Activated naive CD4-positive, alpha-beta T cell treated with anti-CD3 and anti-CD28 coated beads for 36 hours (primary cell): ENCODE data around the gene NPHP3. TPM values are rescaled to one million over a fixed set of nuclear protein-coding genes. Genes with fewer than 3 reads are reported as not detected.
"Not testable (repeated sequence)": the region's sequence is repeated elsewhere in the genome, so short reads cannot be mapped to it uniquely, and the experiment has no call there.

Source experiments
- CTCF ChIA-PET: fragments of 350-600 bp; sonication (Branson Sonifier 250); formaldehyde crosslinking; loops from one replicate; lab custom pipeline; 2021; ENCODE audit warnings: antibody characterized with exemption; lab: Charles Lee
- DNase-seq: peaks from one replicate; pipeline ENCODE4 v3.0.0-alpha.2; 2020
- H3K27ac Mint-ChIP-seq: one replicate; pipeline ENCODE4 v1.8.0; 2021; ENCODE audit warnings: mild to moderate bottlenecking, mixed read lengths
- H3K27me3 Mint-ChIP-seq: one replicate; pipeline ENCODE4 v1.8.0; 2021; ENCODE audit warnings: low read depth, mixed read lengths
- H3K36me3 Mint-ChIP-seq: one replicate; pipeline ENCODE4 v1.8.0; 2021; ENCODE audit warnings: low read depth, mixed read lengths
- H3K4me1 Mint-ChIP-seq: one replicate; pipeline ENCODE4 v1.8.0; 2021; ENCODE audit warnings: low read depth, mixed read lengths
- H3K4me3 Mint-ChIP-seq: one replicate; pipeline ENCODE4 v1.8.0; 2021; ENCODE audit warnings: mild to moderate bottlenecking, moderate library complexity, mixed read lengths
- H3K9me3 Mint-ChIP-seq: one replicate; pipeline ENCODE4 v1.8.0; 2021; ENCODE audit warnings: mixed read lengths
- intact Hi-C: fragments of 100-400 bp; cut with micrococcal nuclease; formaldehyde crosslinking; loops from one replicate; pipeline ENCODE4 v1.15.1; 2023
- total RNA-seq, 2 experiments: library from RNA; stranded (reverse); gene quantifications; one replicate each; pipeline ENCODE4 v1.2.3, GENCODE V29; 2021

NPHP3 gene
- total RNA-seq, 2 experiments from 2014 or later, result 11.4 to 11.6 TPM

DNA sequence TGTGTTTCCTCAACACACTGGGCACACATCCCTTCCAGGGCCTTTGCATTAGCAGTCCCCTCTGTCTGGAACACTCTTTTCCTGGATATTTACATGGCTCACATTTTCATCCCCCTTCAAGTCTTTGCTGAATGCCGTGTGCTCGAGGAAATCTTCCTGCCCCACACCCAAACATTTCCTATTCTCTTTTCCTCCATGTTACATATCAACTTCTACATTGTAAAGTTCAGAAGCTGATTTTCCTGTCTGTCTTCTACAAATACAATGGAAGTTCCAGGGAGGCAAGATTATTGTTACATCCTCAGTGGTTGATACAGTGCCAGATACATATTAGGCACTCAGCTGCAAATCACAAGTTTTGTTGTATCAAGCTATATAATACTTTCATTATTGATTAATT is 66.7 kb downstream of the NPHP3 start:
- CTCF ChIA-PET, result interaction anchor here (1.1 to 1.4 kb wide), 2 partner anchors 13 to 16 kb away, joined by 3 read pairs; no protein-coding TSS in a partner anchor

DNA sequence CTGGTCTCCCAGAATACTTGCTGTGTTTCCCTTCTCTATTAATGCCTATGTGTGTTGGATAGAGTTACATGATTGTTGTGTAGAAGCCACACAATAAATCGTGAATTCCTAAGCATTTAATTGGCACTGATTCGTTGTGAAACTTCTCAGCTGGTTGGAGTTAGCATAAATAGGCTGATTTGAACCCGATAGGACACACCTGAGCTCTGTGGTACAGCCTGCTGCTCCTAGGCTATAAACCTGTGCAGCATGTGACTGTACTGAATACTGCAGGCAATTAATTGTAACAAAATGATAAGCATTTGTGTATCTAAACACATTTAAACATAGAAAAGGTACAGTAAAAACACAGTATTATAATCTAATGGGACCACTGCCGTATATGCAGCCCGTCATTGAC is 67.5 kb downstream of the NPHP3 start:
- no peaks in the 10 kb centered on the region for H3K36me3 Mint-ChIP-seq
- peaks cover 23% of the 10 kb centered on the region for H3K4me1 Mint-ChIP-seq
- H3K4me3 Mint-ChIP-seq, result no peak overlapping the region
- H3K27me3 Mint-ChIP-seq, result no peaks in the 10 kb centered on the region
- CTCF ChIA-PET, result interaction anchor here (0.9 to 1.1 kb wide), 2 partner anchors 9 to 12 kb away, joined by 3 read pairs; no protein-coding TSS in a partner anchor
- DNase-seq, result no peak
- H3K27ac Mint-ChIP-seq, result no peak overlapping the region
- intact Hi-C loops, result loop anchor here (5.0 to 10.0 kb wide), 3 partner anchors 302 to 770 kb away; partner anchors contain the start of gene TMEM108
- no peaks in the 10 kb centered on the region for H3K9me3 Mint-ChIP-seq

More for the DNA sequence above, 66.7 kb downstream of the NPHP3 start:
- no peak overlapping the region for H3K27ac Mint-ChIP-seq
- peaks cover 1% of the 10 kb centered on the region for H3K36me3 Mint-ChIP-seq
- intact Hi-C loops, result loop anchor here (5.0 to 10.0 kb wide), 3 partner anchors 303 to 769 kb away; partner anchors contain the start of gene TMEM108
- peaks cover 23% of the 10 kb centered on the region for H3K4me1 Mint-ChIP-seq
- no peaks in the 10 kb centered on the region for H3K9me3 Mint-ChIP-seq
- H3K27me3 Mint-ChIP-seq, result no peaks in the 10 kb centered on the region
- DNase-seq, result no peak
- H3K4me3 Mint-ChIP-seq, result no peak overlapping the region

DNA sequence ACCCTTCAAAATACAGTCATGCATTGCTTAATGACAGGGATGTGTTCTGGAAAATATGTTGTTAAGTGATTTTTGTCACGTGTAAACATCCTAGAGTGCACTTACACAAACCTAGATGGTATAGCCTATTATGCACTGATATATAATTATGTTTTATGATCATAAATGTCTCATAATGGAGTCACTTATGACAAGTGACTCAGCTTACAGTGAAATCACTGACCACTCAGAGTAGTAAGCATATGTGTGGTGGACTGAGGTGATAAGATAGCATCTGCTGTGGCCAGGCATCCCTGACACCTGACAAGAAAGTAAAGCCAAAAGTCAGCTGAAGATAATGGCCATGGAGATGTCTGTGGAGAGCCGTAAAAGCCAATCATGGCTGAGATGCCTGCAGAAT is 68.0 kb downstream of the NPHP3 start:
- Mint-ChIP-seq H3K27me3 (no peaks in the 10 kb centered on the region), H3K27ac (no peak overlapping the region), H3K4me1 (peaks cover 23% of the 10 kb centered on the region), H3K9me3 (no peaks in the 10 kb centered on the region), H3K36me3 (no peaks in the 10 kb centered on the region), H3K4me3 (no peak overlapping the region)
- intact Hi-C loops, result loop anchor here (10.0 kb wide), 2 partner anchors 381 to 771 kb away; partner anchors contain the start of gene TMEM108
- CTCF ChIA-PET, result interaction anchor here (0.8 to 0.9 kb wide), 2 partner anchors 9 to 118 kb away, joined by 3 read pairs; no protein-coding TSS in a partner anchor
- DNase-seq, result no peak

DNA sequence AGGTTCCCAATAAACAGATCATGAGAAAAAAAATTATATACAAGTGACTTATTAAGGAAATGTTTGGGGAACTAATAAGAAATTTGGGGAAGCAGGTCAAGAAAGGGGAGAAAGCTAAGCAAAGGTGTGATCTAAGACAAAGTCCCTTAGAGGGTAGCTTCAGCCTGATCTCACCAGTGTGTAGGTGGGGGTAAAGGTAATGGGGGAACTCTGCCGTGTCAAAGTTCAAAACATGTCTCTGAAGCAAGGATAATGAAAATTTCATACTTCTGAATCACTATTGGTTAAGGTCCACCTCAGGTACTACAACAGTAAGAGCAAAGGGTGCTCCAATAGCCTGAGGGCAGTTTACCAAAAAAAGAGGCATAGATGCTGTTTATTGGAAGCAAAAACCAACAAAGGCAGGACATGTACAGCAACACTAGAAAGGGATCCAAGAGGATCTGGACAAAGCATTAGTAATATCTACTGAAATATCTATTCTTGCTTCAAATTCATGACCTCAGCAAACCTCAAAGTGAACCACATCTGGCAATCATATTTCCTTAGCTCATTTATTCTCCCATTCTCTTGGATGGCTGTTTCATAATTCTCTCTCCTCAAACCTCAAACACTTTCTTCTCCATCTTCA is 69.5 kb downstream of the NPHP3 start:
- no peak overlapping the region for H3K4me3 Mint-ChIP-seq
- H3K4me1 Mint-ChIP-seq, result peaks cover 15% of the 10 kb centered on the region
- no peaks in the 10 kb centered on the region for H3K27me3 Mint-ChIP-seq
- no peaks in the 10 kb centered on the region for H3K9me3 Mint-ChIP-seq
- intact Hi-C loops, result loop anchor here (10.0 kb wide), 2 partner anchors 382 to 772 kb away; partner anchors contain the start of gene TMEM108
- DNase-seq, result no peak
- CTCF ChIA-PET, result interaction anchor here (0.6 to 1.7 kb wide), 4 partner anchors 11 to 1001 kb away, joined by 3 read pairs; no protein-coding TSS in a partner anchor
- no peaks in the 10 kb centered on the region for H3K36me3 Mint-ChIP-seq
- no peak overlapping the region for H3K27ac Mint-ChIP-seq

DNA sequence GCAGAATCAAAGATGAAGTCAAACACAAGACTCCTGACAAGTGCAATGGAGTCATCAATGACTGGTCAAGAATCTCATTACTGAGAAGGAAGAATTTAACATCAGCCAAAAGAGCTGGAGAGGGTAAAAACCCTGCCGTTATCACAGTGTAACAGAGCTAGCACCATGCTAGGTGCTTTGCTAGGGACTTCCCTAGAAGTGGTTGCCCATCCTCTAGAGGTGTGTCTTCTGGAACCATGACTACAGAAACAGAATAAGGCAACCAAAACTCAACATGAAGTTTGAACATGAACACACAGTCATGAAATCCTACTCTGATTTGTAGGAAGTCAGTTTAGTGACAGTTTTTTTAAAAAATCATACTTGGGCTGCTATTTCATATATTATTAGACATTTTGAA is 72.1 kb downstream of the NPHP3 start:
- no peak overlapping the region for H3K27ac Mint-ChIP-seq
- no peaks in the 10 kb centered on the region for H3K9me3 Mint-ChIP-seq
- H3K36me3 Mint-ChIP-seq, result peaks cover 2% of the 10 kb centered on the region
- peaks cover 2% of the 10 kb centered on the region for H3K4me1 Mint-ChIP-seq
- CTCF ChIA-PET, result interaction anchor here (1.3 kb wide), 1 partner anchor 114 kb away, joined by 7 read pairs; no protein-coding TSS in a partner anchor
- no peaks in the 10 kb centered on the region for H3K27me3 Mint-ChIP-seq
- no peak overlapping the region for H3K4me3 Mint-ChIP-seq
- intact Hi-C loops, result loop anchor here (10.0 kb wide), 2 partner anchors 385 to 775 kb away; partner anchors contain the start of gene TMEM108
- no peak for DNase-seq

DNA sequence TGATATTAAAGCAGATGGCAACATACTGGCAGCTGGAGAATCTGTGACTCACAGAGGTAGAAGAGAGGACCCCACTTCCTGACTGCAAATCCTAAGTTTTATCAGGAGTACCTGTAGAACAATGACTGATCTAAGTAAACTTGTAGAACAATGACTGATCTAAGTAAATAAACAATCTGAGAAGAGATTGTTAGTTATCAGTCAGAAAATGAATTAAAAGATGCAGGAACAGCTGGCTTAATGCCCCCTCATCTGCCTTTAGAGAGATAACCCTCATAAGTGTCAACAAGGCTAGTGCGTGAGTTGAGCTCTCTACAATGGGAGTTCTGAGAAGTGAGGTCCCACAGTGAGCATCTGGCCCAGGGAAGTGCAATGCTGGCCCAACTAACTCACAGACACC is 77.2 kb downstream of the NPHP3 start:
- H3K4me3 Mint-ChIP-seq, result no peak overlapping the region
- intact Hi-C loops, result no loop called here
- H3K27ac Mint-ChIP-seq, result no peak overlapping the region
- DNase-seq, result no peak
- H3K36me3 Mint-ChIP-seq, result peaks cover 5% of the 10 kb centered on the region
- no peaks in the 10 kb centered on the region for H3K9me3 Mint-ChIP-seq
- no peaks in the 10 kb centered on the region for H3K27me3 Mint-ChIP-seq
- CTCF ChIA-PET, result interaction anchor here (0.7 to 2.3 kb wide), 4 partner anchors 10 to 109 kb away, joined by 3 to 11 read pairs (median 3); no protein-coding TSS in a partner anchor
- peaks cover 3% of the 10 kb centered on the region for H3K4me1 Mint-ChIP-seq

DNA sequence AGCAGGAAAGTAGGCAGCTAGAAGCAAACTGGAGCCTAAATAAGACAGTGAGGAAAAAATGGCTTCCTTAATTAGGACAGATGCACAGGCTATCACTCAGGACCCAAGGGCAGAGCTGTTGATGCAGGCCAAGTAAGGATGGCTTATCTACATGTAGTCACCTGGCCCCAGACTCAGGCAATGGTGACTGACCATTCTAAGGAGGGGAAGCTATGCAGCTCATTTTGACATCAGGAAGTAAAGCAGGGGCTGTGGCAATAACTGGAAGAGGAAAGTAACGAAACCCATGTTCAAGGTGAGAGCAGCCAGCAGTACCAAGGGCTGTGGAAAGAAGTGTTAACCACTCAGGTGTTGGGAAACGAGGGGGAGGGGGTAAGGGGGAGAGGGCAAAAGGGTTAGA is 78.8 kb downstream of the NPHP3 start:
- intact Hi-C loops, result loop anchor here (5.0 kb wide), 1 partner anchor 226 kb away; the partner anchor contains the start of gene DNAJC13
- no peak for DNase-seq
- Mint-ChIP-seq H3K9me3 (no peaks in the 10 kb centered on the region), H3K4me3 (no peak overlapping the region), H3K27ac (no peak overlapping the region), H3K27me3 (no peaks in the 10 kb centered on the region), H3K4me1 (peaks cover 3% of the 10 kb centered on the region), H3K36me3 (peaks cover 12% of the 10 kb centered on the region)
- CTCF ChIA-PET, result interaction anchor here (0.6 to 6.4 kb wide), 13 partner anchors 9 to 300 kb away, joined by 3 to 98 read pairs (median 3); no protein-coding TSS in a partner anchor

DNA sequence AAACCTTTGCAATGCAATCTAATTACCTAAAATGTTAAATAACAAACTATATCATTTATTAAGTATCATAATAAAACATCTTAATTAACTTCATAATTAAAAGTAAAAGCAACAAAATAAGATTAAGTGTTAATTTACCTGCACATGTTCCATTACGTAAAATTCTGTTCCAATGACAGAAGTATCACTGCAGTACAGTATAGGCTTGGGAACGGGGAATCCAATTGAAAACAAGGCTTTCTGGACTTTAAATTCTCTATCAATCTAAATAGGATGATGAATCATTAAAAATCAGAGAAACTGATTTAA is 79.7 kb downstream of the NPHP3 start:
- H3K9me3 Mint-ChIP-seq, result no peaks in the 10 kb centered on the region
- no peak overlapping the region for H3K4me3 Mint-ChIP-seq
- CTCF ChIA-PET, result interaction anchor here (0.7 to 6.4 kb wide), 14 partner anchors 11 to 299 kb away, joined by 3 to 98 read pairs (median 4); no protein-coding TSS in a partner anchor
- DNase-seq, result no peak
- H3K4me1 Mint-ChIP-seq, result peaks cover 3% of the 10 kb centered on the region
- intact Hi-C loops, result loop anchor here (1.0 to 5.0 kb wide), 3 partner anchors 106 to 290 kb away; partner anchors contain the start of gene DNAJC13
- no peaks in the 10 kb centered on the region for H3K27me3 Mint-ChIP-seq
- H3K36me3 Mint-ChIP-seq, result peaks cover 13% of the 10 kb centered on the region
- H3K27ac Mint-ChIP-seq, result no peak overlapping the region

DNA sequence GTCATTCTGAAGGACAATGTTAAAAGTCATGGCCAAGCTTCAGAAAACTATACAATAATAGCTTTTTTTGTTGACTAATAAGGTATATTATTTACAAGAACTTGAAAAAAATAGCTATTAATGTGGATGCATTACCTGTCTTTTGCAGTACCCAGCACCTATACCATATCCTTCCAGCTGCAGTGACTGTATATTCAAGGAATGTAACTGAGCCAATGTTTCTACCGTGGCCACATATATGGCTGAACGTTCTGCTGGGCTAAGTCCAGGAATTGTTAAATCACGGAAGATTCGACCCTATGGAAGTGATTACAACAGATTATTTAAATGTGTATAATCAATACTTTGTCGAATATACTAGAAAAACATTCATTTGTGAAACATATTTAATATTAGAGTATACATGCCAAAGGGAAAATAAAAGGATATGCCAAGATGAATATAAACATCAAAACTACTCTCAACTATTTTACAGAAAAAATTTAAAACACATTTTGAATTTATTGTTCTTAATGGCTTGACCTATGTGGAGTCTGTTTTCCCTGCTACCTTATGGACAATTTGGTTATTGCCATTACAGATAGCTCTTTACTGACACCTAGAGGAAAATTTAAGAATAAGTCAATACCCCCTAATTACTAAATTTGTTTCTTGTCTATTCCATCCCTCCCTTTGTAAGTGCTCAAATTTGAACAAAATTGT is 80.2 kb downstream of the NPHP3 start:
- H3K27ac Mint-ChIP-seq, result no peak overlapping the region
- H3K4me1 Mint-ChIP-seq, result peaks cover 3% of the 10 kb centered on the region
- intact Hi-C loops, result loop anchor here (1.0 to 5.0 kb wide), 3 partner anchors 106 to 290 kb away; partner anchors contain the start of gene DNAJC13
- H3K36me3 Mint-ChIP-seq, result peaks cover 16% of the 10 kb centered on the region
- no peak for DNase-seq
- CTCF ChIA-PET, result interaction anchor here (0.8 to 6.4 kb wide), 15 partner anchors 11 to 290 kb away, joined by 3 to 98 read pairs (median 4); no protein-coding TSS in a partner anchor
- no peaks in the 10 kb centered on the region for H3K9me3 Mint-ChIP-seq
- no peaks in the 10 kb centered on the region for H3K27me3 Mint-ChIP-seq
- no peak overlapping the region for H3K4me3 Mint-ChIP-seq

DNA sequence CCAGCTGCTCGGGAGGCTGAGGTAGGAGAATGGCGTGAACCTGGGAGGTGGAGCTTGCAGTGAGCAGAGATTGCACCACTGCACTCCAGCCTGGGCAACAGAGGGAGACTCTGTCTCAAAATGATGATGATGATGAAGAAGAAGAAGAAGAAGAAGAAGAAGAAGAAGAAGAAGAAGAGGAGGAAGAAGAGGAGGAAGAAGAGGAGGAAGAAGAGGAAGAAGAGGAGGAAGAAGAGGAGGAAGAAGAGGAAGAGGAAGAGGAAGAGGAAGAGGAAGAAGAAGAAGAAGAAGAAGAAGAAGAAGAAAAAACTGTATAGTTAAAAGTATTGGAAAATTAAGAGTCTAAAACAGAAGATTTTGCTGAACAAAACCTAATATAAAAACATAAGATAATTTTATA is 80.8 kb downstream of the NPHP3 start:
- not testable (repeated sequence) for H3K27me3 Mint-ChIP-seq, H3K4me3 Mint-ChIP-seq, H3K9me3 Mint-ChIP-seq, H3K4me1 Mint-ChIP-seq, H3K27ac Mint-ChIP-seq, DNase-seq
- CTCF ChIA-PET, result interaction anchor here (0.8 to 6.4 kb wide), 8 partner anchors 16 to 289 kb away, joined by 3 to 98 read pairs (median 4); no protein-coding TSS in a partner anchor
- H3K36me3 Mint-ChIP-seq, result peaks cover 16% of the 10 kb centered on the region
- intact Hi-C loops, result loop anchor here (5.0 kb wide), 1 partner anchor 224 kb away; the partner anchor contains the start of gene DNAJC13

DNA sequence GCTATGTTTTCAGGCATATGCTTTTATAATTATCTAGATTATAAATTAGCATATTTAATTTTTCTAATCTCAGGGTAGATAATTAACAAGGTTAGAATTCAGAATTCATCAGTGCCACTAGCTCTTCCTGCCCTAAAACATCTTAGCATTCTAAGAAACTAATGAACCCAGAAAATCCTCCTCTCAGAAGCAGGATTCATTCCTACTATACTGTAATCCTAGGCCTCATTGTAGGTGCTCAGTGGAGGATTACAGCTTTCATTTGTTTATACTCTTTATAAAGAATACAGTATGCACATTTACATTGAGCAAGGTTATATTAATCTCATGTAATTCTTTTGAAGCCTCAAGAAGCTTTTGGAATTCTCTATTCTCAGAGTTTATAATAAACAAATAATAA is 83.5 kb downstream of the NPHP3 start:
- Mint-ChIP-seq H3K4me3 (no peak overlapping the region), H3K27ac (no peak overlapping the region), H3K9me3 (no peaks in the 10 kb centered on the region), H3K4me1 (no peaks in the 10 kb centered on the region), H3K36me3 (peaks cover 27% of the 10 kb centered on the region), H3K27me3 (no peaks in the 10 kb centered on the region)
- CTCF ChIA-PET, result interaction anchor here (0.7 to 6.4 kb wide), 3 partner anchors 103 to 730 kb away, joined by 3 to 98 read pairs (median 3); no protein-coding TSS in a partner anchor
- DNase-seq, result no peak
- intact Hi-C loops, result no loop called here

DNA sequence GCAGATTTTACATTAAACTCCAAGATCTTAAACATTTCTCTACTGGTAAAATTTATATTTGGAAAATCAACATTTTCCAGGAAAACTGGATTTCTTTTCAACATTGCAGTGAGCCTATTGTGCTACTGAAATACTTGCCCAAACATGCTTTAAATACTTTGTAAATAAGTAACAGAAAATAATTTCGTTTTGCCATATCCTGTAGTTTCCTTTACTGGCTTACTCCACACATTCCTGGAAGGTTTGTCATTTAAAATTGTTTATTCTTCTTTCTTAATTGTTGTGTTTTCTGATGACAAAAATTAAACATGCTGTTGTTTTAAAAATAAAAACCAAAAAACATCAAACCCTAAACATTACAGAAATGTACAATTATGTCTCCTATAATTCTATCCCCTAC is 84.6 kb downstream of the NPHP3 start:
- Mint-ChIP-seq H3K36me3 (peaks cover 27% of the 10 kb centered on the region), H3K4me1 (no peaks in the 10 kb centered on the region), H3K27ac (no peak overlapping the region), H3K9me3 (no peaks in the 10 kb centered on the region), H3K4me3 (no peak overlapping the region), H3K27me3 (no peaks in the 10 kb centered on the region)
- intact Hi-C loops, result no loop called here
- CTCF ChIA-PET, result interaction anchor here (6.4 kb wide), 1 partner anchor 102 kb away, joined by 98 read pairs; no protein-coding TSS in a partner anchor
- DNase-seq, result no peak
